ENCODE data around the gene MYOCD. TPM values are rescaled to one million over a fixed set of nuclear protein-coding genes. Genes with fewer than 3 reads are reported as not detected.
"Not testable (repeated sequence)": the region's sequence is repeated elsewhere in the genome, so short reads cannot be mapped to it uniquely, and the experiment has no call there.

MYOCD gene
- polyA plus RNA-seq, 1 donor (not counting 4 experiments of a cell fraction or from before 2014, with no cell fraction given) = not detected

- no peak overlapping the region for H2AFZ ChIP-seq (ENCODE audit: control insufficient read depth, low read length)
- H3K4me1 ChIP-seq (ENCODE audit: control insufficient read depth, extremely low read depth, insufficient read depth, low read length) = peaks cover 13% of the 10 kb centered on the region
- no peak overlapping the region for H3K4me3 ChIP-seq (ENCODE audit: control insufficient read depth in 2 of 3, extremely low read depth in 1 of 3, insufficient read depth in 2 of 3, low read depth in 1 of 3, low read length in 3 of 3)
- no peaks in the 10 kb centered on the region for H3K79me2 ChIP-seq (ENCODE audit: control insufficient read depth, insufficient read depth, low read length)
- H4K20me1 ChIP-seq (ENCODE audit: control insufficient read depth, extremely low read depth, insufficient read depth, low read length) = no peaks in the 10 kb centered on the region
- H3K4me2 ChIP-seq (ENCODE audit: control insufficient read depth, extremely low read depth, insufficient read depth, low read depth, low read length) = no peak overlapping the region
- H3K27ac ChIP-seq (ENCODE audit: control insufficient read depth, insufficient read depth, low read length) = no peak overlapping the region
- H3K9me1 ChIP-seq (ENCODE audit: control insufficient read depth, extremely low read depth, insufficient read depth, low read length) = no peaks in the 10 kb centered on the region
- dilution Hi-C loops (cut with MboI; ENCODE audit: extremely low pct_ligation_motif_present, low sequenced_read_pairs) = no loop called here
- no peaks in the 10 kb centered on the region for H3K9me3 ChIP-seq (ENCODE audit: control insufficient read depth, low read depth, low read length)
- no peaks in the 10 kb centered on the region for H3K27me3 ChIP-seq (ENCODE audit: control insufficient read depth, extremely low read depth, insufficient read depth, low read length)
- DNase-seq (ENCODE audit: low read depth, low spot score) (no peak), FAIRE-seq (no peak)
- TF ChIP-seq EZH2 (IDR thresholded peaks at IDR 0.05; ENCODE audit: low read length) = no peak
- no peak for TF ChIP-seq CTCF (optimal IDR thresholded peaks at IDR 0.05 in 1 of 3, IDR thresholded peaks at IDR 0.05 in 1 of 3, conservative IDR thresholded peaks at IDR 0.05 in 1 of 3; ENCODE audit: extremely low read depth in 1 of 3, insufficient read depth in 2 of 3, low read length in 3 of 3)
- H3K9ac ChIP-seq (ENCODE audit: control insufficient read depth, extremely low read depth, insufficient read depth, low read length) = no peak overlapping the region
- no peaks in the 10 kb centered on the region for H3K36me3 ChIP-seq (ENCODE audit: control insufficient read depth in 2 of 2, extremely low read depth in 1 of 2, insufficient read depth in 2 of 2, low read length in 2 of 2)
Measured at GRCh38 chr17:12632785-12633184, 32.9 kb upstream of the MYOCD start.

DNA sequence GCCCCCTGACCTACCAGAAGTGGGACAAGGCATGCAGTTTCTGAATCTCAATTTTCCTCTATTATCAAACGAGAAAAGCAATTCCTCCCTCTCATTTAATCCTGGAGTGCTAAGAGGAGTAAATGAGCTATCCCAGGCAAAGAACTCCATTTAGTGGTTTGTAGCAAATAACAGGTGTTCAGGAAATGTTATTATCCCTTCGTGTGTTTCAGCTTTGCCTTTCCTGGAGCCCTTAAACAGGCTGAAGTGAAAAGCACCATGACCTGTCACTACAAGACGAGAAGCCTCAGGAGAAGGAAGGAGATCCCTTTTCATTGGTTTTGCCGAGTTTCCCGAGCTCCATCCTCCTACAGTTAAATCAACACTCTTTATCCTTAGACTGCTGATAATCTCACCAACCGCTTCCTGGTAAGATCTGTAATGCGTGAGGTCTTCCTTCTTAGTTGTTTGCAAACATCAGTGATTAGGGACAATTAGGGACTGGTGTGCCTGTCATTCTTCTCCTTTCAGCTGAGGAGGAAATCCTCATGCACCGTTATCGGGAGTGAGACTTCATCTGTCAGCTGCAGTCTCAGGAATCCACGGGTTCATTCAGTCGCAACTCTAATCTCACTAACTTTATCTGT, 30.8 kb upstream of the MYOCD start:
- FAIRE-seq = no peak
- no peaks in the 10 kb centered on the region for H3K36me3 ChIP-seq (ENCODE audit: control insufficient read depth in 2 of 2, extremely low read depth in 1 of 2, insufficient read depth in 2 of 2, low read length in 2 of 2)
- DNase-seq (ENCODE audit: low read depth, low spot score) = no peak
- peaks cover 13% of the 10 kb centered on the region for H3K4me1 ChIP-seq (ENCODE audit: control insufficient read depth, extremely low read depth, insufficient read depth, low read length)
- no peaks in the 10 kb centered on the region for H3K27me3 ChIP-seq (ENCODE audit: control insufficient read depth, extremely low read depth, insufficient read depth, low read length)
- no peaks in the 10 kb centered on the region for H3K9me3 ChIP-seq (ENCODE audit: control insufficient read depth, low read depth, low read length)
- H4K20me1 ChIP-seq (ENCODE audit: control insufficient read depth, extremely low read depth, insufficient read depth, low read length) = no peaks in the 10 kb centered on the region
- no peak overlapping the region for H3K9ac ChIP-seq (ENCODE audit: control insufficient read depth, extremely low read depth, insufficient read depth, low read length)
- no peak overlapping the region for H3K27ac ChIP-seq (ENCODE audit: control insufficient read depth, insufficient read depth, low read length)
- H3K4me2 ChIP-seq (ENCODE audit: control insufficient read depth, extremely low read depth, insufficient read depth, low read depth, low read length) = no peak overlapping the region
- no peak overlapping the region for H3K4me3 ChIP-seq (ENCODE audit: control insufficient read depth in 2 of 3, extremely low read depth in 1 of 3, insufficient read depth in 2 of 3, low read depth in 1 of 3, low read length in 3 of 3)
- dilution Hi-C loops (cut with MboI; ENCODE audit: extremely low pct_ligation_motif_present, low sequenced_read_pairs) = no loop called here
- H2AFZ ChIP-seq (ENCODE audit: control insufficient read depth, low read length) = peak overlapping the region; percentile 3
- H3K9me1 ChIP-seq (ENCODE audit: control insufficient read depth, extremely low read depth, insufficient read depth, low read length) = no peaks in the 10 kb centered on the region
- no peaks in the 10 kb centered on the region for H3K79me2 ChIP-seq (ENCODE audit: control insufficient read depth, insufficient read depth, low read length)
- TF ChIP-seq EZH2 (IDR thresholded peaks at IDR 0.05; ENCODE audit: low read length) (no peak), CTCF (optimal IDR thresholded peaks at IDR 0.05 in 1 of 3, IDR thresholded peaks at IDR 0.05 in 1 of 3, conservative IDR thresholded peaks at IDR 0.05 in 1 of 3; ENCODE audit: extremely low read depth in 1 of 3, insufficient read depth in 2 of 3, low read length in 3 of 3) (no peak)

DNA sequence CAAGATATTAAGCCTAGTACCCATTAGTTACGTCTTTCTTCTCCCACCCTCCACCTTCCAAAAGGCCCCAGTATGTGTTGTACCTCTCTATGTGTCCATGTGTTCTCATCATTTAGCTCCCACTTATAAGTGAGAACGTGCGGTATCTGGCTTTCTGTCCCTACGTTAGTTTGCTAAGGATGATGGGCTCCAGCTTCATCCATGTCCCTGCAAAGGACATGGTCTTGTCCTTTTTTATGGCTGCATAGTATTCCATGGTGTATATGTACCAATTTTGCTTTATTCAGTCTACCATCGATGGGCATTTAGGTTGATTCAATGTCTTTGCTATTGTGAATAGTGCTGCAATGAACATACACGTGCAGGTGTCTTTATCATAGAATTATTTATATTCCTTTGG, 29.7 kb upstream of the MYOCD start:
- H3K9ac ChIP-seq (ENCODE audit: control insufficient read depth, extremely low read depth, insufficient read depth, low read length); H3K27ac ChIP-seq (ENCODE audit: control insufficient read depth, insufficient read depth, low read length); H3K79me2 ChIP-seq (ENCODE audit: control insufficient read depth, insufficient read depth, low read length); DNase-seq (ENCODE audit: low read depth, low spot score); H3K27me3 ChIP-seq (ENCODE audit: control insufficient read depth, extremely low read depth, insufficient read depth, low read length); dilution Hi-C loops (cut with MboI; ENCODE audit: extremely low pct_ligation_motif_present, low sequenced_read_pairs); FAIRE-seq; H3K36me3 ChIP-seq (ENCODE audit: control insufficient read depth in 2 of 2, extremely low read depth in 1 of 2, insufficient read depth in 2 of 2, low read length in 2 of 2); H3K4me3 ChIP-seq (ENCODE audit: control insufficient read depth in 2 of 3, extremely low read depth in 1 of 3, insufficient read depth in 2 of 3, low read depth in 1 of 3, low read length in 3 of 3); H3K9me3 ChIP-seq (ENCODE audit: control insufficient read depth, low read depth, low read length); H4K20me1 ChIP-seq (ENCODE audit: control insufficient read depth, extremely low read depth, insufficient read depth, low read length); H2AFZ ChIP-seq (ENCODE audit: control insufficient read depth, low read length); H3K9me1 ChIP-seq (ENCODE audit: control insufficient read depth, extremely low read depth, insufficient read depth, low read length); H3K4me2 ChIP-seq (ENCODE audit: control insufficient read depth, extremely low read depth, insufficient read depth, low read depth, low read length): not testable (repeated sequence)
- H3K4me1 ChIP-seq (ENCODE audit: control insufficient read depth, extremely low read depth, insufficient read depth, low read length) = peaks cover 13% of the 10 kb centered on the region
